Left lobe of liver (tissue), 2 donors: Measurements from ENCODE around the gene NFKBIZ. TPM values are rescaled to one million over a fixed set of nuclear protein-coding genes. Genes with fewer than 3 reads are reported as not detected.
A peak's percentile ranks its signal among the peaks of the same experiment; 100 is the strongest.

Experiments
- ATAC-seq: fragments of 200-7000 bp; cut with Tn5 transposase; one replicate; pipeline ENCODE4 v1.9.1; 2020; ENCODE audit warnings: mild to moderate bottlenecking, moderate library complexity
- DNase-seq: peaks from one replicate; pipeline ENCODE4 v3.0.0-alpha.2; 2020; ENCODE audit warnings: low spot score
- total RNA-seq: library from RNA; stranded (reverse); gene quantifications from one replicate; pipeline ENCODE4 v1.2.1, GENCODE V29; 2021
- donor health status: DM: no; HTN: no; CAD: no; lungs with moderate emphysema.
- donor health status: DM: no; HTN: yes; CAD: no.

Gene NFKBIZ, protein sequence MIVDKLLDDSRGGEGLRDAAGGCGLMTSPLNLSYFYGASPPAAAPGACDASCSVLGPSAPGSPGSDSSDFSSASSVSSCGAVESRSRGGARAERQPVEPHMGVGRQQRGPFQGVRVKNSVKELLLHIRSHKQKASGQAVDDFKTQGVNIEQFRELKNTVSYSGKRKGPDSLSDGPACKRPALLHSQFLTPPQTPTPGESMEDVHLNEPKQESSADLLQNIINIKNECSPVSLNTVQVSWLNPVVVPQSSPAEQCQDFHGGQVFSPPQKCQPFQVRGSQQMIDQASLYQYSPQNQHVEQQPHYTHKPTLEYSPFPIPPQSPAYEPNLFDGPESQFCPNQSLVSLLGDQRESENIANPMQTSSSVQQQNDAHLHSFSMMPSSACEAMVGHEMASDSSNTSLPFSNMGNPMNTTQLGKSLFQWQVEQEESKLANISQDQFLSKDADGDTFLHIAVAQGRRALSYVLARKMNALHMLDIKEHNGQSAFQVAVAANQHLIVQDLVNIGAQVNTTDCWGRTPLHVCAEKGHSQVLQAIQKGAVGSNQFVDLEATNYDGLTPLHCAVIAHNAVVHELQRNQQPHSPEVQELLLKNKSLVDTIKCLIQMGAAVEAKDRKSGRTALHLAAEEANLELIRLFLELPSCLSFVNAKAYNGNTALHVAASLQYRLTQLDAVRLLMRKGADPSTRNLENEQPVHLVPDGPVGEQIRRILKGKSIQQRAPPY
- 29.7 TPM for total RNA-seq

GRCh38 chr3:101848754-101849713, at the start of gene NFKBIZ:
Gene NFKBIZ (plus strand): TSS chr3:101849514. CDS start chr3:101849629, 115 bp downstream.
- DNase-seq = peak; percentile 98

DNA sequence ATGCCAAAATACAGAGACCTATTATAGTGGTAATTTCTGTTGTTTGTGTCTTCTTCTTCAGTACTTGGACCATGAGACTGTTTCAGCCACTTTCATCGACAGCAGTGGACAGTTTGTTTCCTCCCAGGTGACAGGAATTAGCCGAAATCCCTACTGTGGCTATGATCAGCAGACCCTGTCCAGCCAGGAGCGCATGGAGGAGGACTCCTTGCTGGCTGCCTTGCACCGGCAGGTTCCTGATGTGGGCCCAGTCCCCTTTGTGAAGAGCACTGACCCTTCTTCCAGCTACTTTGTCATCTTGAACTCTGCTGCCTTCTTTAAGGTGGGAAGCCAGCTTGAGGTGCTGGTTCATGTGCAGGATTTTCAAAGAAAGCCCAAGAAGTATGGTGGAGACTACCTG, 48.1 kb upstream of the NFKBIZ start:
- DNase-seq (no peak), ATAC-seq (no peak)

More at GRCh38 chr3:101848754-101849713, at the start of gene NFKBIZ:
- peak; percentile 89 for ATAC-seq

DNA sequence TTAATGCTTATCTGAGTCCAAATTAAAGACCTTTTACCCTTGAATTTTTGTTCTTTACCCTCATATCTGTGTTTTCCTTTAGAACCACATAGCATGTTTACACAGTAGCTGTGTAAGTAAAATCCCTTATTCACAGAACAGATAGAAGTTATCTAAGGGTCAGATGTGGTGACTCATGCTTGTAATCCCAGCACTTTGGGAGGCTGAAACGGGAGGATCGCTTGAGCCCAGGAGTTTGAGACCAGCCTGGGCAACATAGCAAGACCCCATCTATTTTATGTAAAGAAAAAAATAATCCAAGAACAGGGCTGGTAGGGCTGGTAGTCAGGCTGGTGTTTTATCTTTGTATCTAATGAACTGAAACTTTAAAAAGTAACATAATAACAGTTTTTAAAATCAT, 47.1 kb upstream of the NFKBIZ start:
- no peak for ATAC-seq
- DNase-seq = no peak

GRCh38 chr3:101803173-101803782, 46.0 kb upstream of the NFKBIZ start:
- peak; percentile 100 for ATAC-seq
- no peak for DNase-seq

GRCh38 chr3:101803939-101804338, 45.4 kb upstream of the NFKBIZ start:
- DNase-seq = no peak
- no peak for ATAC-seq

GRCh38 chr3:101806491-101806890, 42.8 kb upstream of the NFKBIZ start:
- DNase-seq (no peak), ATAC-seq (no peak)

DNA sequence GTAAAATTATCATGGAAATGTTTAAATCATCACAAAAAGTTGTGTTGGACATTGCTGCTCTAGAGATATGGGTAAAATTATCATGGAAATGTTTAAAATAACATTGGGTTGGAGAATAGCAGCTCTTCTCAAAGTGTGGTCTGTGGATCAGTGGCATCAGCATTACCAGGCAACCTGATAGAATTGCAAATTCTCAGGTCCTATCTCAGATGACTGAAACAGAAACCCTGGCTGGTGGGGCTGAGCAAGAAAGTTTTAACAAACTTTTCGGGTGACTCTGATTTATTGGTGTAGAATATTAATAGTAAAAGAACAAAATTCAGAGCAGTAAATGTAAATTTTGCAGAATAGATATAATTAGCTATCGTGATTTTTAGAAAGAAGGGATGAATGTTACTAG, 41.4 kb upstream of the NFKBIZ start:
- ATAC-seq (no peak), DNase-seq (no peak)

- DNase-seq (no peak), ATAC-seq (peak; percentile 89)
Measured at GRCh38 chr3:101809178-101810021, 39.9 kb upstream of the NFKBIZ start.

- ATAC-seq (no peak), DNase-seq (no peak)
Measured at GRCh38 chr3:101810022-101810418, 39.3 kb upstream of the NFKBIZ start.

DNA sequence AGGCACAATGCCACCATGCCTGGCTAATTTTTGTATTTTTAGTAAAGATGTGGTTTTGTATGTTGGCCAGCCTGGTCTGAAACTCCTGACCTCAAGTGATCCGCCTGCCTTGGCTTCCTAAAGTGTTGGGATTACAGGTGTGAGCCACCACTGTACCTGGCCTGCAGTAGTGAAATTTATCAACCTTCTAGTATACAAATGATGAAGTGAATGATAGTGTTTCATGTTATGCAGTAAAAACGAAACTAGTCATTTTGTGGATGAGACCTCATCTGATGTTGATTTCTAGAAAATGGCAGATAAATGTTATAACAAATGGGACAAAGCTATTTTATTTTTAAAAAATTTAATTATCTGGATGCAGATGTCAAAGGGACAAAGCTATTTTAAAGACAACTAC, 37.4 kb upstream of the NFKBIZ start:
- DNase-seq = no peak

GRCh38 chr3:101812895-101813294, 36.4 kb upstream of the NFKBIZ start:
- ATAC-seq = no peak
- no peak for DNase-seq

More for the DNA sequence above, 37.4 kb upstream of the NFKBIZ start:
- ATAC-seq = no peak

GRCh38 chr3:101813817-101814440, 35.4 kb upstream of the NFKBIZ start:
- ATAC-seq (peak; percentile 79), DNase-seq (no peak)

DNA sequence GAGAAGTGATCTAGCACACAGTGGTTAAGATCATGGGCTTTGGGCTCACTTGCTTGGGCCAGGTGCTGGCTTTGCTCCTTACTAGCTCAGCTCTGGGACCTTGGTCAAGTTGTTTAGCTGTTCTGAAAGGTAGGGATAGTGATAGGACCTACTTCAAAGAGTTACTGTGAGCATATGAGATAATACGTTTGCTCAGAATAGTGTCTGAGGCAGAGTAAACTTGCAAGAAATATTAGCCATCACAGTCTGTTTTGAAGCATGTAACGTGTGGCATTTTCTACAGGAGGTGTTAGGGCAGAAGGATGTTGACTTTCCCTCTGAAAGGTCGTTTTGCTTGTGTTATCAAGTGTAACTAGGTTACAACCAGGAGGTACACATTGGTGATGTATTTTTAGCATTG, 34.5 kb upstream of the NFKBIZ start:
- DNase-seq = no peak
- ATAC-seq = peak; percentile 61

GRCh38 chr3:101816215-101817149, 32.8 kb upstream of the NFKBIZ start:
- DNase-seq = no peak
- peak; percentile 59 for ATAC-seq

DNA sequence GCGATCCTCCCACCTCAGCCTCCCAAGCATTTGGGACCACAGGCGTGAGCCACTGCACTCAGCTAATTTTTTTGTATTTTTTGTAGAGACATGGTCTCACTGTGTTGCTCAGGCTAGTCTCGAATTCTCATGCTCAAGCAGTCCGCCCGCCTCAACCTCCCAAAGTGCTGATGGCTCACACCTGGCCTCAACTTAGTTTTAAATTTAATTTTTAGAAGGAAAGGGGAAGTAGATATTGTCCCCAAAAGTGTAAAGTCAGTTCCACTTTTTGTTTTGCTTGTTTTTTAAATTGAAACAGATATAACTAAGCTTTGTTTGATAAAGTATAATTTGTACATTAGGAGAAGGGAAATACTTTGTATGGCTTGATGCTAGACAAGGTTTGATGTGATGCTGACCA, 31.3 kb upstream of the NFKBIZ start:
- ATAC-seq (no peak), DNase-seq (no peak)

DNA sequence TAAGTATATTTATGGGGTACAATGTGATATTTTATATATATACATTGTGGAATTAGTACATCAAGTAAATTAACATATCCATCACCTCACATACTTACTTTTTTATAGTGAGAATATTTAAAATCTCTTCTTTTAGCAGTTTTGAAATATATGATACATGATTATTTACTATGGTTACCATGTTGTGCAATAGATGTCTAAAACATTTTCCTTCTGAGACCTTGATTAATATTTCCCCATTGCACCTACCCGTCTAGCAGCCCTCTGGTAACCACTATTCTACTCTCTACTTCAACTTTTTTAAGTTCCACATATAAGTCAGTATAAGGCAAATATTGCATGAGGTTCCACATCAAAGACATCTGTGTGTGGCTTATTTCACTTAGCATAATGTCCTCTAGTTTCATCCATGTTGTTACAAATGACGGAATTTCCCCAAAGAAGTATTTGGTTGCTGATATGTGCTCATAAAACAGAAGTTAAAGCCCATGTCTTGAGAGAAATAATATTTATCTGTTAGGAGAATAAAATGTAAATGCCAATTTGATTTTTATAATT, 29.6 kb upstream of the NFKBIZ start:
- DNase-seq = no peak
- ATAC-seq = no peak

GRCh38 chr3:101821503-101821902, 27.8 kb upstream of the NFKBIZ start:
- ATAC-seq (no peak), DNase-seq (no peak)

GRCh38 chr3:101823525-101823924, 25.8 kb upstream of the NFKBIZ start:
- no peak for DNase-seq
- ATAC-seq = no peak
